ENCODE results near the gene FAN1. TPM values are rescaled to one million over a fixed set of nuclear protein-coding genes. Genes with fewer than 3 reads are reported as not detected.

FAN1 gene
- total RNA-seq = 20.0 and 20.8 TPM in 2 replicates

GRCh38 chr15:30903497-30904187 is at the start of gene FAN1:
TSS of gene FAN1 (plus strand) at chr15:30903915. CDS start at chr15:30904664, 749 bp downstream.

GRCh38 chr15:30991255-30992235 is 87.8 kb downstream of the FAN1 start, which contains the start of gene MTMR10:
TSS of gene MTMR10 (minus strand) at chr15:30991628. CDS start at chr15:30991506, 122 bp downstream.

Other genes with a start within 250 kb of the FAN1 start
- 12.4 and 18.8 TPM in 2 replicates for gene MTMR10, start 87.7 kb downstream of the FAN1 start, total RNA-seq
- not detected in 2 replicates for gene TRPM1, start 197.8 kb downstream of the FAN1 start, total RNA-seq

Data from smooth muscle cell of the pulmonary artery (primary cell).